Suprapubic skin (tissue), 4 donors: Measurements from ENCODE around the gene CTNNAL1. TPM values are rescaled to one million over a fixed set of nuclear protein-coding genes. Genes with fewer than 3 reads are reported as not detected.

Experiments
- DNase-seq, 2 donors: peaks; one replicate each; pipeline ENCODE4 v3.0.0-alpha.2; 2019; ENCODE audit warnings: low spot score in 2 of 2
- H3K27ac ChIP-seq: fragments of 200-600 bp; sonication (generic); one replicate; pipeline ENCODE4 v1.5.1; 2019
- H3K27me3 ChIP-seq: fragments of 200-600 bp; sonication (generic); one replicate; pipeline ENCODE4 v1.5.1; 2019
- H3K36me3 ChIP-seq: fragments of 200-600 bp; sonication (generic); one replicate; pipeline ENCODE4 v1.5.1; 2019
- H3K4me1 ChIP-seq: fragments of 200-600 bp; sonication (generic); one replicate; pipeline ENCODE4 v1.5.1; 2019
- H3K4me3 ChIP-seq: fragments of 200-600 bp; sonication (generic); one replicate; pipeline ENCODE4 v1.5.1; 2019; ENCODE audit warnings: mild to moderate bottlenecking
- H3K9me3 ChIP-seq: fragments of 200-600 bp; sonication (generic); one replicate; pipeline ENCODE4 v1.5.1; 2019
- CTCF ChIP-seq, 2 donors: fragments of 200-600 bp in 1 of 2; fragments of 450-650 bp in 1 of 2; sonication (generic) in 1 of 2; IDR thresholded peaks; one replicate each; pipeline ENCODE4 v1.5.1; 2016 to 2019; ENCODE audit warnings: antibody characterized with exemption in 2 of 2, mild to moderate bottlenecking in 1 of 2, moderate library complexity in 1 of 2
- EP300 ChIP-seq: sonication (generic); formaldehyde crosslinking; IDR thresholded peaks from one replicate; pipeline ENCODE4 v1.6.1; 2017; ENCODE audit warnings: antibody characterized with exemption
- POLR2A ChIP-seq, 2 donors: fragments of 450-650 bp; IDR thresholded peaks; one replicate each; pipeline ENCODE4 v1.6.1; 2017; ENCODE audit warnings: antibody characterized with exemption in 2 of 2, mild to moderate bottlenecking in 2 of 2, moderate library complexity in 2 of 2
- POLR2AphosphoS5 ChIP-seq, 3 donors: sonication (generic); formaldehyde crosslinking; IDR thresholded peaks; one replicate each; pipeline ENCODE4 v1.6.1; 2017; ENCODE audit warnings: antibody characterized with exemption in 3 of 3
- WGBS: methylation state at CpG from one replicate; pipeline ENCODE4 v1.1.5; 2018; 5-methylcytosine and 5-hydroxymethylcytosine counted together
- total RNA-seq, 4 donors: library from RNA; depleted of rRNA; stranded (reverse); fragments of >200 nt; gene quantifications; one replicate each; pipeline ENCODE4 v1.1.0, GENCODE V29; 2016

The CTNNAL1 gene
- total RNA-seq, 4 donors from 2014 or later = 13.0 to 23.2 (median 16.0) TPM

DNA sequence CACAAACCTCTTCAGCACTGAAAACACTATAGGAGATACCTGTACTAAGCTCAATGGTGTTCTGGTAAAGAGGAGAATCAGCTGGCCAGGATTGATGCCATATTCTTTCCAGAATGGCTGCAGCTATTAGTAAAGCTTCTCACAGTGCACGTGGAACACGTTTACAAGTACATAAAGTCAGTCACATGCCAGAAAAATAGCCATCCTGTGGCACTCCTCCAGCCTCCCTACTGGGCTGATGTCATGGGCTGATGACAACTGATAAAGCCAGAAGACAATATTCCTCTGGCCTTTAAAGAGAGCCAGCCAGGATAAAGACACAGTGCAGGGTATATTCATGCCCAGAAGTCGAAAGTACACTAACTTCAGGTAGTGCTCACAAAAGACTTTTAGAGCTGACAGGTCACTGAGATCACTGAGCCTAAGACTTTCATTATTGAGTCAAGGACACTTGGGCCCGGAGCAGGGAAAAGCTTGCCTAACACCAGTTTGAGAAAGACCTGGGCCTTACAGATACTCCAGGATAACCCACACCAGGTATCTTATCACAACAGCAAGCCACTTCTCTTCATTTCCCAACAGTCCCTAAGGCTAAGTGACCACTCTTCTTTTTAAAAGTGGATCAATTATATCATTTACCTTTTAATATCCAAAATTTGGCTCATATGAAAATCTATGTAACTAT lies 49.7 kb downstream of the CTNNAL1 start:
- Histone ChIP-seq H3K4me3 (no peak overlapping the region), H3K4me1 (no peaks in the 10 kb centered on the region), H3K27ac (no peak overlapping the region), H3K27me3 (no peaks in the 10 kb centered on the region), H3K9me3 (no peaks in the 10 kb centered on the region), H3K36me3 (peaks cover 7% of the 10 kb centered on the region)
- 67% methylated on average over 4 of the region's 4 CpGs for WGBS
- TF ChIP-seq EP300 (no peak), POLR2AphosphoS5 (IDR thresholded peaks at IDR 0.05) (no peak), POLR2A (IDR thresholded peaks at IDR 0.05) (no peak), CTCF (IDR thresholded peaks at IDR 0.05) (no peak)
- DNase-seq = no peak

DNA sequence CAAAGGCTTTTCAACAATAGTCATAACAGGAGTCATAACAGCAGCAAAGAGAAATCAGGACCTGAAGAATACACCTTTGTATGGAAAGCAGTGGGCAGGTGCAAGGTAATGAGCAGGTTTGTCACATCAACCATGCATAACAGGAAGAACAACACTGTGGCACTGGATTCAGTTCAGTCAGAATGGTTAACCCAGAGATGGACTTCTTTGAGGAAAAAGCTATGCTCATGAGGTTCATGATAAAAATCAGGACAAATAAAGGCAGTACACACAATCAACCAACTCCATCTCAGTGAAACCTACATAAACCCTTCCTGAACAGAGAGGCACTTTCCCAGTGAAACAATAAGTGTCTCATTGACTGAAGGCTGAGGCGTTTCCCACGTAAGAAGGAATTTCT lies 52.1 kb downstream of the CTNNAL1 start:
- Histone ChIP-seq H3K9me3 (no peaks in the 10 kb centered on the region), H3K4me3 (no peak overlapping the region), H3K27me3 (no peaks in the 10 kb centered on the region), H3K36me3 (peaks cover 7% of the 10 kb centered on the region), H3K4me1 (no peaks in the 10 kb centered on the region), H3K27ac (no peak overlapping the region)
- TF ChIP-seq POLR2AphosphoS5 (IDR thresholded peaks at IDR 0.05) (no peak), EP300 (no peak), CTCF (IDR thresholded peaks at IDR 0.05) (no peak), POLR2A (IDR thresholded peaks at IDR 0.05) (no peak)
- WGBS = 91% methylated on average over 2 of the region's 2 CpGs
- DNase-seq = no peak

GRCh38 chr9:108960331-108960730 lies 53.0 kb downstream of the CTNNAL1 start:
- peaks cover 7% of the 10 kb centered on the region for H3K36me3 ChIP-seq
- H3K9me3 ChIP-seq = no peaks in the 10 kb centered on the region
- H3K4me3 ChIP-seq = no peak overlapping the region
- no peak overlapping the region for H3K27ac ChIP-seq
- DNase-seq = no peak
- WGBS = 74% methylated on average over 6 of the region's 6 CpGs
- no peaks in the 10 kb centered on the region for H3K4me1 ChIP-seq
- TF ChIP-seq POLR2A (IDR thresholded peaks at IDR 0.05) = no peak
- no peak for TF ChIP-seq CTCF (IDR thresholded peaks at IDR 0.05)
- TF ChIP-seq POLR2AphosphoS5 (IDR thresholded peaks at IDR 0.05) = no peak
- TF ChIP-seq EP300 = no peak
- H3K27me3 ChIP-seq = no peaks in the 10 kb centered on the region

DNA sequence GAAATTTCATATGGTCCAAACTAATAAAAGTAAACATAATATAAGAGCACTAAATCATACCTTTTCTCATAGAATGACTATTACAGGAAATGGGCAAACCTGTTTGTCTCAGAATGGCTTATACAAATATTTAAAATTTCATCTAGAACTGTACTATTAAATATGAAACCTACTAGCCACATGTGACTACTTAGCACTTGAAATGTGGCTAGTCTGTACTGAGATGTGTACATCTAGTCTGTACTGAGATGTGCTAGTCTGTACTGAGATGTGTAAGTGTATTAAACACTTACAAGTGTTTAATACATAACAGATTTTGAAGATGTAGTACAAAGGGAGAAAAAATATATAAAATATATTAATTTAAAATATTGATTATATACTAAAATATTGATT lies 56.7 kb downstream of the CTNNAL1 start:
- TF ChIP-seq POLR2A (IDR thresholded peaks at IDR 0.05) (no peak), EP300 (no peak), CTCF (IDR thresholded peaks at IDR 0.05) (no peak), POLR2AphosphoS5 (IDR thresholded peaks at IDR 0.05) (no peak)

GRCh38 chr9:108956022-108956630 lies 57.2 kb downstream of the CTNNAL1 start:
- 86% methylated on average over 4 of the region's 4 CpGs for WGBS
- H3K27ac ChIP-seq = no peak overlapping the region
- peaks cover 3% of the 10 kb centered on the region for H3K36me3 ChIP-seq

More for the DNA sequence above, 56.7 kb downstream of the CTNNAL1 start:
- H3K27ac ChIP-seq = no peak overlapping the region
- DNase-seq = no peak
- peaks cover 3% of the 10 kb centered on the region for H3K36me3 ChIP-seq
- H3K4me1 ChIP-seq = peaks cover 4% of the 10 kb centered on the region
- H3K9me3 ChIP-seq = no peaks in the 10 kb centered on the region
- no peaks in the 10 kb centered on the region for H3K27me3 ChIP-seq
- H3K4me3 ChIP-seq = no peak overlapping the region

More at GRCh38 chr9:108956022-108956630, 57.2 kb downstream of the CTNNAL1 start:
- Histone ChIP-seq H3K4me1 (peaks cover 4% of the 10 kb centered on the region), H3K4me3 (no peak overlapping the region), H3K9me3 (no peaks in the 10 kb centered on the region), H3K27me3 (no peaks in the 10 kb centered on the region)
- DNase-seq = no peak
- no peak for TF ChIP-seq POLR2A (IDR thresholded peaks at IDR 0.05)
- TF ChIP-seq POLR2AphosphoS5 (IDR thresholded peaks at IDR 0.05) = no peak
- no peak for TF ChIP-seq CTCF (IDR thresholded peaks at IDR 0.05)
- no peak for TF ChIP-seq EP300
